Esophagus muscularis mucosa (tissue), 3 donors: ENCODE measurements around the gene LRRC3.

Experiments used
- POLR2A ChIP-seq: fragments of 450-650 bp; IDR thresholded peaks from one replicate; pipeline ENCODE4 v1.6.1; 2017; ENCODE audit warnings: antibody characterized with exemption, moderate library complexity, mild to moderate bottlenecking, low read depth
- POLR2AphosphoS5 ChIP-seq, 2 donors: sonication (generic); formaldehyde crosslinking; IDR thresholded peaks; one replicate each; pipeline ENCODE4 v1.6.1; 2017; ENCODE audit warnings: antibody characterized with exemption in 2 of 2
- TF ChIP-seq, protein P1 (sequence below), 3 experiments: fragments of 200-600 bp in 2 of 3; fragments of 450-650 bp in 1 of 3; sonication (generic) in 2 of 3; IDR thresholded peaks; one replicate each; pipeline ENCODE4 v1.5.1; 2017 to 2019; ENCODE audit warnings: antibody characterized with exemption in 3 of 3, mild to moderate bottlenecking in 2 of 3, moderate library complexity in 1 of 3

DNA sequence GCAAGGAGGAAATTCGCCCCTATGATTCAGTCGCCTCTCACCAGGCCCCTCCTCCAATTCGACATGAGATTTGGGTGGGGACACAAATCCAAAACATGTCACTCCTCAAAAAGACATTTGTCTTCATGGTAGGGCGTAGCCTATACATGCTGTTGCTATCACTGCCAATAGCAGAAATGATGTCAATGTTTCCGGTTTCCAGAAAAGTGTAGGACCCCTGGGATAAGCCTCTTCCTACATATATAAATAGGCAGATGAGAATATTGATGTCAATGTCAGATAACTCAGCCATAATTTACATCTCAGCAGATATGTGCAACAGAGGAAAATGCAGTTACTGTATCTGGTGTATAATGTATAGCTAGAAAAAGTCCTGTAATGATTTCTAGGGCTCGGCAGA, 16.7 kb downstream of the LRRC3 start:
- TF ChIP-seq, protein P1, sequence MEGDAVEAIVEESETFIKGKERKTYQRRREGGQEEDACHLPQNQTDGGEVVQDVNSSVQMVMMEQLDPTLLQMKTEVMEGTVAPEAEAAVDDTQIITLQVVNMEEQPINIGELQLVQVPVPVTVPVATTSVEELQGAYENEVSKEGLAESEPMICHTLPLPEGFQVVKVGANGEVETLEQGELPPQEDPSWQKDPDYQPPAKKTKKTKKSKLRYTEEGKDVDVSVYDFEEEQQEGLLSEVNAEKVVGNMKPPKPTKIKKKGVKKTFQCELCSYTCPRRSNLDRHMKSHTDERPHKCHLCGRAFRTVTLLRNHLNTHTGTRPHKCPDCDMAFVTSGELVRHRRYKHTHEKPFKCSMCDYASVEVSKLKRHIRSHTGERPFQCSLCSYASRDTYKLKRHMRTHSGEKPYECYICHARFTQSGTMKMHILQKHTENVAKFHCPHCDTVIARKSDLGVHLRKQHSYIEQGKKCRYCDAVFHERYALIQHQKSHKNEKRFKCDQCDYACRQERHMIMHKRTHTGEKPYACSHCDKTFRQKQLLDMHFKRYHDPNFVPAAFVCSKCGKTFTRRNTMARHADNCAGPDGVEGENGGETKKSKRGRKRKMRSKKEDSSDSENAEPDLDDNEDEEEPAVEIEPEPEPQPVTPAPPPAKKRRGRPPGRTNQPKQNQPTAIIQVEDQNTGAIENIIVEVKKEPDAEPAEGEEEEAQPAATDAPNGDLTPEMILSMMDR (IDR thresholded peaks at IDR 0.05), result no peak
- no peak for TF ChIP-seq POLR2AphosphoS5 (IDR thresholded peaks at IDR 0.05)
- no peak for TF ChIP-seq POLR2A
